Body of pancreas (tissue), 4 donors: ENCODE results near the gene SKAP1. TPM values are rescaled to one million over a fixed set of nuclear protein-coding genes. Genes with fewer than 3 reads are reported as not detected.

Experiments used
- ATAC-seq: fragments of 150-250 bp; one replicate; pipeline ENCODE4 v1.9.1; 2016
- DNase-seq, 4 donors: peaks; one replicate each; pipeline ENCODE4 v3.0.0-alpha.2; 2019
- H3K27ac ChIP-seq, 4 donors: fragments of 200-600 bp; sonication (generic); 1 replicate in 3 of 4; 2 replicates in 1 of 4; pipeline versions ENCODE4 v1.5.1 to v1.6.1; 2016 to 2019; ENCODE audit warnings: mild to moderate bottlenecking in 1 of 4, mixed read lengths in 1 of 4, moderate library complexity in 1 of 4
- H3K27me3 ChIP-seq, 2 donors: fragments of 200-600 bp; sonication (generic); one replicate each; pipeline ENCODE4 v1.6.0; 2016; ENCODE audit warnings: mild to moderate bottlenecking in 1 of 2
- H3K36me3 ChIP-seq, 2 donors: fragments of 200-600 bp; sonication (generic); replicated peaks in 1 of 2; 2 replicates each; pipeline ENCODE4 v1.5.1; 2016; ENCODE audit warnings: low read depth in 2 of 2; ENCODE audit not compliant: insufficient read depth in 1 of 2
- H3K4me1 ChIP-seq: fragments of 200-600 bp; sonication (generic); one replicate; pipeline ENCODE4 v1.6.0; 2016
- H3K4me3 ChIP-seq, 2 donors: fragments of 200-600 bp; sonication (generic); 1 replicate in 1 of 2; 2 replicates in 1 of 2; pipeline ENCODE4 v1.5.1; 2016 to 2019
- H3K9me3 ChIP-seq, 3 donors: fragments of 200-600 bp; sonication (generic); 1 replicate in 2 of 3; 2 replicates in 1 of 3; pipeline ENCODE4 v1.5.1; 2016
- POLR2A ChIP-seq, 3 donors: fragments of 450-650 bp; IDR thresholded peaks; one replicate each; pipeline ENCODE4 v1.6.1; 2016; ENCODE audit warnings: antibody characterized with exemption in 3 of 3, mild to moderate bottlenecking in 2 of 3
- WGBS, 2 donors: methylation state at CpG; one replicate each; pipeline ENCODE4 v1.1.5; 2017; 5-methylcytosine and 5-hydroxymethylcytosine counted together
- intact Hi-C: fragments of 100-400 bp; cut with DNase I; formaldehyde crosslinking; loops from one replicate; pipeline ENCODE4 v1.15.1; 2023
- total RNA-seq, 2 donors: library from RNA; depleted of rRNA; stranded (reverse); fragments of >200 nt; gene quantifications; one replicate each; pipeline ENCODE4 v1.1.0, GENCODE V29; 2016
- TF ChIP-seq, protein P1 (sequence below), 7 experiments: fragments of 450-650 bp in 4 of 7; fragments of 200-600 bp in 3 of 7; sonication (generic) in 3 of 7; IDR thresholded peaks; one replicate each; pipeline ENCODE4 v1.5.1; 2016 to 2019; ENCODE audit warnings: antibody characterized with exemption in 7 of 7

SKAP1 gene
- total RNA-seq, 2 donors from 2014 or later = 0.78 to 4.0 TPM

DNA sequence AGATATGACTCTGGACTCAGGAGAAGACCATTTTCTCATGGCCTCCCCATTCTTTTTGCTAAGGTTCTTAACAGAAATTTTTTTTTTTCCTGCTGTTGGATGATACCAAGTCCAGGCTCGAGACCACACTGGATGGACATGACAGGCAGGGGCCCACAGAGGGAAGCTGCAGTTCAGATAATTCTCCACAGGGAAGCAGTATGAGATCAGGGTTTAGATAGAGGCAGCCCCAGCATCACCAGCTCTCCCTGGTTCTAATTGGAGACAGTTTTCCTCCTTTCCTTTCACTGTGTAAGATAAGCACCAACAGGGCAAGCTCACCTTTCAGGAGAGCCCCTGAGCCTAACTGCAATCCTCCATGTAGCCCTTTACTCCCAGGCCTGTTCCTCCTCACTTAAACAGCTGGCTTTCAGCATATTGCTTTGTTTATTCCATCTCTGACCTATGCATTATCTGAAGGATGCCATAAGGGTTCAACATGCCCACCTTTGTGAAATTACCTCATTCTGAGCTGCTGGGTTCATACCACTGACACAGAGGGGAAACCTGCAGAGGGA lies 214.4 kb downstream of the SKAP1 start:
- ATAC-seq = no peak
- H3K36me3 ChIP-seq = no peaks in the 10 kb centered on the region
- 65 to 67% methylated on average over 1 of the region's 1 CpG for WGBS, 2 donors
- peak in 1 of 4 donors; percentile 3 for DNase-seq
- H3K9me3 ChIP-seq = no peaks in the 10 kb centered on the region
- H3K27ac ChIP-seq = no peak overlapping the region
- TF ChIP-seq, protein P1, sequence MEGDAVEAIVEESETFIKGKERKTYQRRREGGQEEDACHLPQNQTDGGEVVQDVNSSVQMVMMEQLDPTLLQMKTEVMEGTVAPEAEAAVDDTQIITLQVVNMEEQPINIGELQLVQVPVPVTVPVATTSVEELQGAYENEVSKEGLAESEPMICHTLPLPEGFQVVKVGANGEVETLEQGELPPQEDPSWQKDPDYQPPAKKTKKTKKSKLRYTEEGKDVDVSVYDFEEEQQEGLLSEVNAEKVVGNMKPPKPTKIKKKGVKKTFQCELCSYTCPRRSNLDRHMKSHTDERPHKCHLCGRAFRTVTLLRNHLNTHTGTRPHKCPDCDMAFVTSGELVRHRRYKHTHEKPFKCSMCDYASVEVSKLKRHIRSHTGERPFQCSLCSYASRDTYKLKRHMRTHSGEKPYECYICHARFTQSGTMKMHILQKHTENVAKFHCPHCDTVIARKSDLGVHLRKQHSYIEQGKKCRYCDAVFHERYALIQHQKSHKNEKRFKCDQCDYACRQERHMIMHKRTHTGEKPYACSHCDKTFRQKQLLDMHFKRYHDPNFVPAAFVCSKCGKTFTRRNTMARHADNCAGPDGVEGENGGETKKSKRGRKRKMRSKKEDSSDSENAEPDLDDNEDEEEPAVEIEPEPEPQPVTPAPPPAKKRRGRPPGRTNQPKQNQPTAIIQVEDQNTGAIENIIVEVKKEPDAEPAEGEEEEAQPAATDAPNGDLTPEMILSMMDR (IDR thresholded peaks at IDR 0.05) = peak in 5 of 7 experiments; percentile 9 to 34 (median 11)
- no peak for TF ChIP-seq POLR2A (IDR thresholded peaks at IDR 0.05)
- H3K4me1 ChIP-seq = peaks cover 14% of the 10 kb centered on the region
- intact Hi-C loops = no loop called here
- no peaks in the 10 kb centered on the region for H3K27me3 ChIP-seq
- H3K4me3 ChIP-seq = no peak overlapping the region

DNA sequence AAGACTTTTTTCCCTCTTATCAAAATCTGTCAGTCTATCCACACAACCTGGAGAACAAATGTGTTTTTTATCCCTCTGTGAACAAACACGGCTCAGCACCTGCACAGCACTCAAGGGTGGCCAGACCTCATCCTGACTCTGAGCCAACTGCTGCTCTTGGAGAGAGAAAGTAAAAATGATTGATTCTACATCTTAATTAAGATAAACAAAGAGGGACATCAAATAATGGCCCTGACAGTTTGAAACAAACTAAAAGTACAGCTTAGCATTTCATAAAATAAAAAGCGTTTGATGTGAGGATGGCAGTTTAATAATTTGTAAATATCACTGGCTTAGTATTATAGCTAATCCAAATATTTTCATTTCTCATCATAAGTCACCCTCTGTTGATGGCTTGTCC lies 216.2 kb downstream of the SKAP1 start:
- peak; percentile 12 to 55 (median 24) for DNase-seq
- peak; percentile 35 for ATAC-seq

DNA sequence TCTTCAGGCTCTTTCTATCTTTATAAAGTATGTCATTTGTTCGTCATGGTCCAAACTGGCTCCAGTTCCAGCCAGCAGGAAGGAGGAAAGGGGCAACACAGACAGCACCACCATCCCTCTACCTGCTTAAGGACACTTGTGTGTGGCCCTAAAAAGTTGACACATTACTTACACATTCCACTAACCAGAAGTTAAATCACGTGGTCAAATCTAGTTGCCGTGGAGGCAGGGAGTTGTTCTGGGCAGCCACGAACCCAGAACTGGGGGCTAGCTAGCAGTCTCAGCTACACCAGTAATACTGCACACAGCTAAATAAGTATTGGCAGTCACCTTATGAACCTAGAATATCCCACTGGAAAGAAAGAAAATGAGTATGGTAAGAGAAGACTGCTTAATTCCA lies 218.2 kb downstream of the SKAP1 start:
- Histone ChIP-seq H3K4me1 (peaks cover 14% of the 10 kb centered on the region), H3K27ac (no peak overlapping the region), H3K36me3 (no peaks in the 10 kb centered on the region), H3K4me3 (no peak overlapping the region), H3K27me3 (no peaks in the 10 kb centered on the region), H3K9me3 (no peaks in the 10 kb centered on the region)
- ATAC-seq (no peak), DNase-seq (no peak)
- TF ChIP-seq, protein P1 (IDR thresholded peaks at IDR 0.05) = no peak
- no peak for TF ChIP-seq POLR2A (IDR thresholded peaks at IDR 0.05)
- whole genome bisulfite sequencing, 2 donors = 90 to 91% methylated on average over 4 of the region's 4 CpGs
- intact Hi-C loops = no loop called here

More for the DNA sequence above, 216.2 kb downstream of the SKAP1 start:
- Histone ChIP-seq H3K4me1 (peaks cover 14% of the 10 kb centered on the region), H3K9me3 (no peaks in the 10 kb centered on the region), H3K27ac (no peak overlapping the region), H3K4me3 (no peak overlapping the region), H3K27me3 (no peaks in the 10 kb centered on the region), H3K36me3 (no peaks in the 10 kb centered on the region)
- WGBS, 2 donors = 14 to 17% methylated on average over 2 of the region's 2 CpGs
- intact Hi-C loops = no loop called here
- TF ChIP-seq POLR2A (IDR thresholded peaks at IDR 0.05) = no peak
- TF ChIP-seq, protein P1 (IDR thresholded peaks at IDR 0.05) = no peak

DNA sequence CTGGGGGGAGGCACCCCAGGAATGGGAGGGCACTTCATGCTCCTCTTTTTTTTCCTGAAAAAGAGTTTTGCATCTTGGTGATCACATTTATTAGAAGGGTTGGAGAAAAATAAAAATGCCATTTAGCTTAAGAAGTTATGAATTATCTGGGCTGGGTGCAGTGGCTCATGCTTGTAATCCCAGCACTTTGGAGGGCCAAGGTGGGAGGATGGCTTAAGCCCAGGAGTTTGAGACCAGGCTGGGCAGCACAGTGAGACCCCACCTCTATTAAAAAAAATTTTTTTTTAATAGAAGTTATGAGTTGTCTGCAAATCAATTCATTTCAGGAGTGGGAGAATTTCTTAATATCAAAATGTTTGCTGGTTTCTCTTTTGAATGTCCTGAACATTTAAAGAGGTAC lies 219.0 kb downstream of the SKAP1 start:
- H3K27ac ChIP-seq = no peak overlapping the region
- no peak for TF ChIP-seq POLR2A (IDR thresholded peaks at IDR 0.05)
- TF ChIP-seq, protein P1 (IDR thresholded peaks at IDR 0.05) = no peak
- H3K9me3 ChIP-seq = no peaks in the 10 kb centered on the region
- no peaks in the 10 kb centered on the region for H3K27me3 ChIP-seq
- H3K4me1 ChIP-seq = peaks cover 14% of the 10 kb centered on the region
- no peaks in the 10 kb centered on the region for H3K36me3 ChIP-seq
- ATAC-seq = no peak
- no peak for DNase-seq
- intact Hi-C loops = no loop called here
- H3K4me3 ChIP-seq = no peak overlapping the region

DNA sequence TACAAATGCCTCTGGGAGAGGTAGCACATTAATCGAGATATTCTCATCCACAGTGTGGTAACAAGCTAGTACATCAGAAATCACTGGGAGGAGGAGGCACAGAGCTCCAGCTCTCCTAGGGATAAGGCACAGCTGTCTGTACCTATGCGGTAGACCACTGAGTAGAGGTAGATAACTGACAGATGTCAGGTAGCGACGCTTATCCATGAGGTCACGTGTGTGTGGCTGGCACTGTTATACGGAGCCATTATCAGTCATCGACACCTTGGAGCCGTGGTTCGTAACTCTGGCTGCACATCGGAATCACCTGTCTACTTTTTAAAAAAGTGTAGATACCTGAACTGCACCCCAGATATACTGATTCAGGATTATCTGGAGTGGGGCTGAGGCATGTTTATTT lies 220.0 kb downstream of the SKAP1 start:
- H3K9me3 ChIP-seq = no peaks in the 10 kb centered on the region
- intact Hi-C loops = no loop called here
- H3K27me3 ChIP-seq = no peaks in the 10 kb centered on the region
- H3K4me1 ChIP-seq = peaks cover 14% of the 10 kb centered on the region
- H3K27ac ChIP-seq = no peak overlapping the region
- H3K36me3 ChIP-seq = no peaks in the 10 kb centered on the region
- no peak for ATAC-seq
- 84 to 93% methylated on average over 10 of the region's 10 CpGs for WGBS, 2 donors
- H3K4me3 ChIP-seq = no peak overlapping the region
- no peak for DNase-seq
- TF ChIP-seq POLR2A (IDR thresholded peaks at IDR 0.05) = no peak
- TF ChIP-seq, protein P1 (IDR thresholded peaks at IDR 0.05) = no peak
